ENCODE measurements around the gene AKAP12. TPM values are rescaled to one million over a fixed set of nuclear protein-coding genes. Genes with fewer than 3 reads are reported as not detected.

Gene AKAP12
- total RNA-seq, 1 donor from 2014 or later = 81.3 TPM

GRCh38 chr6:151240791-151241642 is 1.2 kb downstream of the AKAP12 start:
- H3K4me3 ChIP-seq = peak overlapping the region; percentile 96
- peak; percentile 75 for DNase-seq (ENCODE audit: low spot score)
- Mint-ChIP-seq H3K9me3 (no peaks in the 10 kb centered on the region), H3K4me1 (peaks cover 32% of the 10 kb centered on the region), H3K4me3 (peak overlapping the region; percentile 94), H3K27me3 (ENCODE audit: insufficient read depth, low read depth) (peaks cover 6% of the 10 kb centered on the region), H3K27ac (peak overlapping the region; percentile 85), H3K36me3 (peaks cover 4% of the 10 kb centered on the region)
- H3K9ac ChIP-seq = peak overlapping the region; percentile 40
- peak overlapping the region; percentile 99 for H3K4me2 ChIP-seq
- H3K36me3 ChIP-seq = no peaks in the 10 kb centered on the region
- peak; percentile 5 for TF ChIP-seq EZH2phosphoT487 (IDR thresholded peaks at IDR 0.05)
- TF ChIP-seq CTCF (IDR thresholded peaks at IDR 0.05) = no peak
- H4K20me1 ChIP-seq (ENCODE audit: low read depth) = peaks cover 21% of the 10 kb centered on the region
- peaks cover 20% of the 10 kb centered on the region for H3K27me3 ChIP-seq
- peaks cover 33% of the 10 kb centered on the region for H3F3A ChIP-seq (ENCODE audit: low read depth)
- peak overlapping the region; percentile 88 for H2AFZ ChIP-seq (replicated peaks)
- peaks cover 25% of the 10 kb centered on the region for H3K4me1 ChIP-seq
- peak overlapping the region; percentile 83 for H3K27ac ChIP-seq
- no peaks in the 10 kb centered on the region for H3K9me3 ChIP-seq (ENCODE audit: low read depth)
- peaks cover 48% of the 10 kb centered on the region for H3K79me2 ChIP-seq (ENCODE audit: low read depth)

- peaks cover 20% of the 10 kb centered on the region for H3K27me3 ChIP-seq
- H3K9ac ChIP-seq = no peak overlapping the region
- peaks cover 53% of the 10 kb centered on the region for H3K79me2 ChIP-seq (ENCODE audit: low read depth)
- peaks cover 25% of the 10 kb centered on the region for H3K4me1 ChIP-seq
- no peaks in the 10 kb centered on the region for H3K9me3 ChIP-seq (ENCODE audit: low read depth)
- Mint-ChIP-seq H3K4me3 (peak overlapping the region; percentile 94), H3K27me3 (ENCODE audit: insufficient read depth, low read depth) (peaks cover 6% of the 10 kb centered on the region), H3K36me3 (peaks cover 4% of the 10 kb centered on the region), H3K4me1 (peaks cover 32% of the 10 kb centered on the region), H3K27ac (no peak overlapping the region), H3K9me3 (no peaks in the 10 kb centered on the region)
- no peaks in the 10 kb centered on the region for H3K36me3 ChIP-seq
- H3K4me3 ChIP-seq = peak overlapping the region; percentile 96
- H3F3A ChIP-seq (ENCODE audit: low read depth) = peaks cover 33% of the 10 kb centered on the region
- no peak overlapping the region for H3K27ac ChIP-seq
- peak overlapping the region; percentile 99 for H3K4me2 ChIP-seq
- DNase-seq (ENCODE audit: low spot score) = no peak
- TF ChIP-seq EZH2 (IDR thresholded peaks at IDR 0.05) = no peak
- H4K20me1 ChIP-seq (ENCODE audit: low read depth) = peaks cover 21% of the 10 kb centered on the region
- no peak overlapping the region for H2AFZ ChIP-seq (replicated peaks)
These were observed 2.1 kb downstream of the AKAP12 start for GRCh38 chr6:151241853-151242252.

GRCh38 chr6:151242420-151242861 is 2.7 kb downstream of the AKAP12 start:
- Histone ChIP-seq H3K9ac (no peak overlapping the region), H3K36me3 (no peaks in the 10 kb centered on the region), H3K27me3 (peaks cover 20% of the 10 kb centered on the region), H3K4me1 (peaks cover 25% of the 10 kb centered on the region), H3F3A (ENCODE audit: low read depth) (peaks cover 33% of the 10 kb centered on the region), H4K20me1 (ENCODE audit: low read depth) (peaks cover 21% of the 10 kb centered on the region), H3K27ac (no peak overlapping the region), H3K4me3 (peak overlapping the region; percentile 96), H3K79me2 (ENCODE audit: low read depth) (peaks cover 53% of the 10 kb centered on the region), H3K9me3 (ENCODE audit: low read depth) (no peaks in the 10 kb centered on the region), H3K4me2 (peak overlapping the region; percentile 99), H2AFZ (replicated peaks) (no peak overlapping the region)
- Mint-ChIP-seq H3K27me3 (ENCODE audit: insufficient read depth, low read depth) (peaks cover 6% of the 10 kb centered on the region), H3K36me3 (peaks cover 4% of the 10 kb centered on the region), H3K4me1 (peaks cover 32% of the 10 kb centered on the region), H3K9me3 (no peaks in the 10 kb centered on the region), H3K27ac (no peak overlapping the region), H3K4me3 (peak overlapping the region; percentile 94)
- DNase-seq (ENCODE audit: low spot score) = peak; percentile 31
- TF ChIP-seq CTCF (IDR thresholded peaks at IDR 0.05) (no peak), EZH2 (IDR thresholded peaks at IDR 0.05) (no peak), EZH2phosphoT487 (IDR thresholded peaks at IDR 0.05) (no peak)

- no peak overlapping the region for H3K9ac ChIP-seq
- TF ChIP-seq CTCF (IDR thresholded peaks at IDR 0.05) (no peak), EZH2 (IDR thresholded peaks at IDR 0.05) (no peak), EZH2phosphoT487 (IDR thresholded peaks at IDR 0.05) (no peak)
These were observed 3.7 kb downstream of the AKAP12 start for GRCh38 chr6:151243481-151243880.

More at GRCh38 chr6:151243481-151243880, 3.7 kb downstream of the AKAP12 start:
- H3K27me3 Mint-ChIP-seq (ENCODE audit: insufficient read depth, low read depth) = peaks cover 4% of the 10 kb centered on the region
- Histone ChIP-seq H3K4me1 (peaks cover 25% of the 10 kb centered on the region), H3K27me3 (peaks cover 16% of the 10 kb centered on the region), H3K4me2 (no peak overlapping the region), H3K9me3 (ENCODE audit: low read depth) (no peaks in the 10 kb centered on the region), H2AFZ (replicated peaks) (no peak overlapping the region), H3K4me3 (no peak overlapping the region), H4K20me1 (ENCODE audit: low read depth) (peaks cover 21% of the 10 kb centered on the region), H3K27ac (no peak overlapping the region), H3F3A (ENCODE audit: low read depth) (peaks cover 33% of the 10 kb centered on the region), H3K36me3 (no peaks in the 10 kb centered on the region), H3K79me2 (ENCODE audit: low read depth) (peaks cover 62% of the 10 kb centered on the region)
- H3K4me3 Mint-ChIP-seq = peak overlapping the region; percentile 94
- H3K36me3 Mint-ChIP-seq = peaks cover 6% of the 10 kb centered on the region
- DNase-seq (ENCODE audit: low spot score) = no peak
- no peak overlapping the region for H3K27ac Mint-ChIP-seq
- H3K4me1 Mint-ChIP-seq = peaks cover 37% of the 10 kb centered on the region
- peaks cover 2% of the 10 kb centered on the region for H3K9me3 Mint-ChIP-seq
